GM12892 (cell line): Measurements from ENCODE around the gene SEPTIN5.

Experiments used
- POLR2A ChIP-seq: IDR thresholded peaks from 2 replicates; pipeline ENCODE4 v1.6.1; 2011; ENCODE audit warnings: low read depth, low read length, control low read depth
- TAF1 ChIP-seq: IDR thresholded peaks from 2 replicates; pipeline ENCODE4 v1.6.1; 2011; ENCODE audit warnings: low read depth, mild to moderate bottlenecking, control low read depth, low read length, borderline replicate concordance

DNA sequence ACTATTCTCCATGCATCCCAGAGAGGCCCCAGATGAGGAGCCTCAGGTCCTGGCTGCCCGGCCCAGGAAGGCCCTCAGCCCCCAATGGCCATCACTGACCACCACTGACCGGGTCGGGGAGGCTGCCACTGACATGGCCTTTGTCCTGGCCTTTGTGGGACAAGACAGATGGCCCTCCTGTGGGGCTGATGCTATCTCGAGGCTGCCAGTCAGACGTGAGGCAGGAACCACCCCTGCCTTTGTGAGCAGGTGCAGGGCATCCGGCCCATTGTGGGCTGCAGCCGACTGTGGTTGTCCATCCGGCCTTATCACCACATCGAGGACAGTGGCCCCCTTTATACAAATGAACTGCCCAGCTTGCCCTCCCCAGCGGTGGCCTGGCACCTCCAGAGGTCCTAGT lies 14.5 kb downstream of the SEPTIN5 start:
- no peak for TF ChIP-seq TAF1
- no peak for TF ChIP-seq POLR2A
